ENCODE results near the gene NRBF2.
"Not testable (repeated sequence)": the region's sequence is repeated elsewhere in the genome, so short reads cannot be mapped to it uniquely, and the experiment has no call there.

The NRBF2 gene

DNA sequence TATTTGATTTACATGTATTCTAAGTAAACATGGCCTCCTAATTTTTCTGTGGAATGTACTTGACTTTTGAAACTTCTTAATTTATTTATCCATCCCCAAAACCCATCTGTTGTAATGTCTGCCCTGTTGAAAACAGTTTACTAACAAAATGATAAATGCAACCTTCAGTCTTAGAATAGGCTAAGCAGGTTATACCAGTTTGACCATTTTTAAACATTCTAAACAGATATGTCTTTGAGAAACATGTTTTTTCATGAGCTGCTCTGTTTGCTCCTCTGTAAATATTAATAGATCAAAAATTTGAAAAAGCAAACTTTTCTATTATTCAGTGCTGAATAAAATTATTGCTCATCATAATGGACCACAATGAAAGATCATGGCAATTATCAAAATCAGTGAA, 33.4 kb upstream of the NRBF2 start:
- TF ChIP-seq, protein P1, sequence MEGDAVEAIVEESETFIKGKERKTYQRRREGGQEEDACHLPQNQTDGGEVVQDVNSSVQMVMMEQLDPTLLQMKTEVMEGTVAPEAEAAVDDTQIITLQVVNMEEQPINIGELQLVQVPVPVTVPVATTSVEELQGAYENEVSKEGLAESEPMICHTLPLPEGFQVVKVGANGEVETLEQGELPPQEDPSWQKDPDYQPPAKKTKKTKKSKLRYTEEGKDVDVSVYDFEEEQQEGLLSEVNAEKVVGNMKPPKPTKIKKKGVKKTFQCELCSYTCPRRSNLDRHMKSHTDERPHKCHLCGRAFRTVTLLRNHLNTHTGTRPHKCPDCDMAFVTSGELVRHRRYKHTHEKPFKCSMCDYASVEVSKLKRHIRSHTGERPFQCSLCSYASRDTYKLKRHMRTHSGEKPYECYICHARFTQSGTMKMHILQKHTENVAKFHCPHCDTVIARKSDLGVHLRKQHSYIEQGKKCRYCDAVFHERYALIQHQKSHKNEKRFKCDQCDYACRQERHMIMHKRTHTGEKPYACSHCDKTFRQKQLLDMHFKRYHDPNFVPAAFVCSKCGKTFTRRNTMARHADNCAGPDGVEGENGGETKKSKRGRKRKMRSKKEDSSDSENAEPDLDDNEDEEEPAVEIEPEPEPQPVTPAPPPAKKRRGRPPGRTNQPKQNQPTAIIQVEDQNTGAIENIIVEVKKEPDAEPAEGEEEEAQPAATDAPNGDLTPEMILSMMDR (IDR thresholded peaks at IDR 0.05; ENCODE audit: low read depth, low read length): no peak
- no peak overlapping the region for H3K4me3 ChIP-seq (ENCODE audit: low read depth, low read length)

DNA sequence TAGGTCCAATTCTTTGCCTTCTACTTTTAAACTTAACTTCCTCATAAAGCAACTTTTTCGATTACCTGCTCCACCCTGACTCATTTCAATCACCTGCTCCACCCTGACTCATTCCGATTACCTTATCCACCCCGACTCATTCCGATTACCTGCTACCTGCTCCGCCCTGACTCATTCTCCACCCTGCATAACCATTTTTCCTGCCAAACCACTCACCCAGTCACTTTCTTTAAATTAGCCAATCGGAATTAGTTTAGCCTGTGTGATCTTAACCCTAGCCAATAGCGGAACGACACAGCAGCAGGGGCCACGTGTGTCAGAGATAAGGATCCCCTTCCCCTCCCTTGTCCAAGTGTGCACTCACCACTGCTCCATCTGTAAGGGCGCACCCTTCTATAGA, 32.0 kb upstream of the NRBF2 start:
- H3K4me3 ChIP-seq (ENCODE audit: low read depth, low read length): not testable (repeated sequence)

DNA sequence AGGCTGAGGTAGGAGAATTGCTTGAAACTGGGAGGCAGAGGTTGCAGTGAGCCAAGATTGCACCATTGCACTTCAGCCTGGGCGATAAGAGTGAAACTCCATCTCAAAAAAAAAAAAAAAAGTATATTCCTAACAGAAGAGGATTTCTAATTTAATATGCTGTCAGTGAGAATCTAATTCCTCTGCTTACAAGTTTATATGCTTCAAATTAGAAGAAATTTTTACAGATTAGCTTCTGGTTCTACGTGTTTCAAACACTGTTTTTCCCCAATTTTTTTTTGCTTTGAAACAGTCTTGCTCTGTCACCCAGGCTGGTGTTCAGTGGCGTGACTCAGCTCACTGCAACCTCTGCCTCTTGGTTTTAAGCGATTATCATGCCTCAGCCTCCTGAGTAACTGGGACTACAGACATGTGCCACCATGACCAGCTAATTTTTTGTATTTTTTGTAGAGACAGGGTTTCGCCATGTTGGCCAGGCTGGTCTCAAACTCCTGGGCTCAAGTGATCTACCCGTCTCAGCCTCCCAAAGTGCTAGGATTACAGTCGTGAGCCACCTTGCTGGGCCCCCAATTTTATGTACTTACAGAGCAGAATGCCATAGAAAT, 30.7 kb upstream of the NRBF2 start:
- H3K4me3 ChIP-seq (ENCODE audit: low read depth, low read length): not testable (repeated sequence)

DNA sequence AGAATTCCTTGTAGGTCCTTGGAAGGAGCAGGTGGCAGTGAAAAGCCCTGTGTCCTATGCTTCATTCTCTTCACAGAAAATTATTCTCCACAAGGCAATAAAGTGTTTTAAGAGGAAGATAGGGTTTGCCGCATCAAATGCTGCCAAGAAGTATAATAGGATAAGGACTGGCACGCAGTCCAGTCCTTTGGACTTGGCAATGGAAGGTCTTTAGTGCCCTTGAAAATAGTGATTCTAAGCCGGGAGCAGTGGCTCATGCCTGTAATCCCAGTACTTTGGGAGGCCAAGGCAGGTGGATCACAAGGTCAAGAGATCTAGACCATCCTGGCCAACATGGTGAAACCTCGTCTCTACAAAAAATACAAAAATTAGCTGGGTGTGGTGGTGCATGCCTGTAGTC, 29.9 kb upstream of the NRBF2 start:
- H3K4me3 ChIP-seq (ENCODE audit: low read depth, low read length): not testable (repeated sequence)

DNA sequence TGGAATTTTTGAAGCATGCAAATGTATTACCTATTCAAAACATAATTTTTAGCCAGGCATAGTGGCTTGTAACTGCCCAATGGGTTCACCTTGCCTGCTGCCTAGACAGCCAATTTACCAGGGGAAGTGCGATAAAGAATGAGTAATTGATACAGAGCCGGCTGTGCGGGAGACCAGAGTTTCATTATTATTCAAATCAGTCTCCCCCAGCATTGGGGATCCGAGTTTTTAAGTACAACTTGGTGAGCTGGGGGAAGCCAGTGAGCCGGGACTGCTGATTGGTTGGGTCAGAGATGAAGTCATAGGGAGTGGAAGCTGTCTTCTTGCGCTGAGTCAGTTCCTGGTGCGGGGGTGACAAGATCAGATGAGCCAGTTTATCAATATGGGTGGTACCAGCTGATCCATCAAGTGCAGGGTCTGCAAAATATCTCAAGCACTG, 29.1 kb upstream of the NRBF2 start:
- TF ChIP-seq, protein P1 (IDR thresholded peaks at IDR 0.05; ENCODE audit: low read depth, low read length): no peak
- H3K4me3 ChIP-seq (ENCODE audit: low read depth, low read length): no peak overlapping the region

DNA sequence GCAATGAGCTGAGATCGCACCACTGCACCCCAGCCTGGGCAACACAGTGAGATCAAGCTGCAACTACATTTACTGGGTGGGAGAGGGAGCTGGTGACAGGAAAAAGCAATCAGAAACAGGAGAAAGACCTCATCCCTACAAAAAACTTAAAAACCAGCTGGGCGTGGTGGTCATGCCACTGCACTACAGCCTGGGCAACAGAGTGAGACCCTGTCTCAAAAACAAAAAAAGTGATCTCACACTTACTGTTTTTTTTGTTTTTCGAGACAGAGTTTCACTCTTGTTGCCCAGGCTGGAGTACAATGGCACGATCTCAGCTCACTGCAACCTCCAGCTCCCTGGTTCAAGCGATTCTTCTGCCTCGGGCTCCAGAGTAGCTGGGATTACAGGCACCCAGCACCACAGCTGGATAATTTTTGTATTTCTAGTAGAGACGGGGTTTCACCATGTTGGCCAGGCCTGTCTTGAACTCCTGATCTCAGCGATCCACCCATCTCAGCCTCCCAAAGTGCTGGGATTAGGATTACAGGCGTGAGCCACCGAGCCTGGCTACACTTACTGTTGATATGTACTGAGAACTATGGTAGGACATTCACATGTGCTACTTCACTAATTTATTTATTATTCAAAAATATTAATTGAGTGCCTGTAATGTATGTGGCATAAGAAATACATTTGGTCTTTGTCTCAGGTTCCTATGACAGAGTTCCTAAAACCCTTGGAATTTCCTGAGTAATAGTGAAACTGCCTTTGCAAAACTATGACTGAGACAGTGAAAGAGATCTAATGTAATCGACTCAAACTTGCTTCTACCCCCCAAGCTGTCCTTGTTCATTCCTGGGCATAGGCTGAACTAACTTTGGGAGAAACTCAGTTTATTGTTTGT, 27.7 kb upstream of the NRBF2 start:
- TF ChIP-seq, protein P1 (IDR thresholded peaks at IDR 0.05; ENCODE audit: low read depth, low read length): no peak
- no peak overlapping the region for H3K4me3 ChIP-seq (ENCODE audit: low read depth, low read length)

DNA sequence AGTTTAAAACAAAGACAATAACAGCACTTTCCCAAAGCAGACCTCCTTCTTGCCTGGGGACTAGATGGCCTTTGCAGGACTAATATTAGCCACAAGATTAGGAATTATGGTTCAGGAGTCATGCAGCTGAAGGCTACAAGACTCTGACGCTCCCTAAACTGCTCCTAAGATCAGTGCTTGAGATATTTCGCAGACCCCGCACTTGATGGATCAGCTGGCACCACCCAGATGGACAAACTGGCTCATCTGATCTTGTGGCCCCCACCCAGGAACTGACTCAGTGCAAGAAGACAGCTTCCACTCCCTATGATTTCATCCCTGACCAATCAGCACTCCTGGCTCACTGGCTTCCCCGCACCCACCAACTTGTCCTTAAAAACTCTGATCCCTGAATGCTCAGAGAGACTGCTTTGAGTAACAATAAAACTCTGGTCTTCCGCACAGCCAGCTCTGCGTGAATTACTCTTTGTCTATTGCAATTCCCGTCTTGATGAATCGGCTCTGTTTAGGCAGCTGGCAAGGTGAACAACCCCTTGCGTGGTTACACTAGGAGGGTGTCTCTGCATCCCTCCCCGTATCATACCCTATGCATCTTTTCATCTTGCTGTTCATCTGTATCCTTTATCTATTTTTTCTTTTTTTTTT, 26.9 kb upstream of the NRBF2 start:
- TF ChIP-seq, protein P1 (IDR thresholded peaks at IDR 0.05; ENCODE audit: low read depth, low read length): no peak
- H3K4me3 ChIP-seq (ENCODE audit: low read depth, low read length): no peak overlapping the region

DNA sequence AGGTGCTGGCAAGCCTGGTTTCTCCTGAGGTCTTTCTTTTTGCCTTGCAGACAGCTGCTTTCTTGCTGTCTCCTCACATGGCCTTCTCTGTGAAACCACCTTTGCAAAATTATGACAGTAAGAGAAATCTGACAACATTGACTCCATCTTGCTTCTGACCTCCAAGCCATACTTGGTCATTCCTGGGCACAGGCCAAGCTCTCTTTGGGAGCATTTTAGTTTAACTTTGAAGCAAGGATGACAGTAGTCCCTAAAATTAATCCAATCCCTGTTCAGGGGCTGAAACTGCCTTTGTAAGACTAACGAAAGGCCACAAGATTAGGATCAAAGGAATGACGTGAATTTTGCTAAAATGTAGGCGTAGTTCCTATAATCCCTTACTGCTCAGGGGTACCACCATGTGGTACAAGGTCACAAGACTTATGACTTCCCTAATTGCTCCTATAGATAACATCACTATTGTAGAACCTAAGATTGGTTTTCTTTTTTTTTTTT, 25.1 kb upstream of the NRBF2 start:
- TF ChIP-seq, protein P1 (IDR thresholded peaks at IDR 0.05; ENCODE audit: low read depth, low read length): no peak
- H3K4me3 ChIP-seq (ENCODE audit: low read depth, low read length): no peak overlapping the region
